K562 (cell line): Measurements from ENCODE around the gene ZNF148. TPM values are rescaled to one million over a fixed set of nuclear protein-coding genes. Genes with fewer than 3 reads are reported as not detected.

Experiments used
- ATF1 ChIP-seq, 2 experiments: fragments of 450-650 bp in 1 of 2; IDR thresholded peaks; 2 replicates each; pipeline ENCODE4 v1.6.1; 2016; ENCODE audit warnings: missing compliant biosample characterization in 1 of 2, missing genetic modification characterization in 1 of 2
- ATF7 ChIP-seq: fragments of 450-650 bp; IDR thresholded peaks from 2 replicates; pipeline ENCODE4 v1.7.1; 2014; ENCODE audit warnings: mild to moderate bottlenecking, moderate library complexity
- BACH1 ChIP-seq: fragments of 200-800 bp; sonication (Bioruptor generic); IDR thresholded peaks from 2 replicates; pipeline ENCODE4 v1.6.1; 2016; ENCODE audit warnings: missing genetic modification characterization, missing compliant biosample characterization
- KAT8 ChIP-seq: fragments of 450-650 bp; IDR thresholded peaks from 2 replicates; pipeline ENCODE4 v1.6.1; 2016; ENCODE audit warnings: low read depth, mild to moderate bottlenecking
- MAFG ChIP-seq: fragments of 450-650 bp; conservative IDR thresholded peaks from 2 replicates; pipeline ENCODE4 v1.6.1; 2016; ENCODE audit warnings: missing genetic modification characterization, missing compliant biosample characterization
- NR2C2 ChIP-seq, 2 experiments: fragments of 200-800 bp in 1 of 2; sonication (Bioruptor generic) in 1 of 2; sonication (generic) in 1 of 2; formaldehyde crosslinking in 1 of 2; IDR thresholded peaks; 2 replicates each; pipeline versions ENCODE4 v1.6.1 to v1.8.0; 2016 to 2022; ENCODE audit warnings: mild to moderate bottlenecking in 1 of 2, missing compliant biosample characterization in 1 of 2, missing genetic modification characterization in 1 of 2, missing genetic modification reagents in 1 of 2
- SRF ChIP-seq, 2 experiments: fragments of 250-450, 450-650 bp in 1 of 2; sonication (Bioruptor Pico) in 1 of 2; sonication (generic) in 1 of 2; formaldehyde crosslinking; IDR thresholded peaks; 2 replicates each; pipeline versions ENCODE4 v1.5.0 to v1.5.1; 2020 to 2022; ENCODE audit warnings: mild to moderate bottlenecking in 1 of 2, missing genetic modification reagents in 1 of 2
- ZFX ChIP-seq: sonication (generic); formaldehyde crosslinking; IDR thresholded peaks from 2 replicates; pipeline ENCODE4 v1.8.0; 2022; ENCODE audit warnings: mild to moderate bottlenecking, missing genetic modification reagents, moderate library complexity
- polyA plus RNA-seq, 8 experiments: library from polyadenylated mRNA; depleted of rRNA in 4 of 8; stranded (reverse) in 5 of 8; unstranded in 3 of 8; fragments of >200 nt; fragmentation: Nextera tagmentation in 2 of 8; fragmentation: Illumina TruSeq in 1 of 8; extraction: Ambion mirVana in 2 of 8; extraction: Trizol in 1 of 8; gene quantifications; 2 replicates each; pipeline versions ENCODE4 v1.2.1 to v1.2.3, GENCODE V29; 2011 to 2014; ENCODE audit warnings: inconsistent platforms in 1 of 8, missing spikeins in 1 of 8
- total RNA-seq, 7 experiments: library from RNA; depleted of rRNA in 6 of 7; stranded (reverse); fragments of >200 nt in 6 of 7; fragmentation: Illumina TruSeq in 2 of 7; extraction: Trizol in 2 of 7; gene quantifications; 2 replicates each; pipeline versions ENCODE4 v1.2.1 to v1.2.3, GENCODE V29; 2011 to 2021; ENCODE audit warnings: low replicate concordance in 1 of 7
- TF ChIP-seq, protein P1 (sequence below), 2 experiments: fragments of 450-650 bp; IDR thresholded peaks; 2 replicates each; pipeline ENCODE4 v1.6.1; 2016; ENCODE audit warnings: mild to moderate bottlenecking in 2 of 2, borderline replicate concordance in 1 of 2, low read depth in 1 of 2, moderate library complexity in 1 of 2
- TF ChIP-seq, protein P2 (sequence below): fragments of 250-450 bp; sonication (Bioruptor Pico); IDR thresholded peaks from 2 replicates; pipeline ENCODE4 v1.8.0; 2022; ENCODE audit warnings: moderate library complexity, mild to moderate bottlenecking, inconsistent platforms
- TF ChIP-seq, protein P3 (sequence below), 2 experiments: fragments of 450-650 bp; conservative IDR thresholded peaks; 2 replicates each; pipeline ENCODE4 v1.6.1; 2017; ENCODE audit warnings: mild to moderate bottlenecking in 2 of 2, moderate library complexity in 2 of 2

Gene ZNF148
- total and polyA plus RNA-seq, 9 of the 15 experiments (the other 6 are each of a cell fraction or from before 2014, with no cell fraction given): 2.7 to 15.1 (median 8.3) TPM

DNA sequence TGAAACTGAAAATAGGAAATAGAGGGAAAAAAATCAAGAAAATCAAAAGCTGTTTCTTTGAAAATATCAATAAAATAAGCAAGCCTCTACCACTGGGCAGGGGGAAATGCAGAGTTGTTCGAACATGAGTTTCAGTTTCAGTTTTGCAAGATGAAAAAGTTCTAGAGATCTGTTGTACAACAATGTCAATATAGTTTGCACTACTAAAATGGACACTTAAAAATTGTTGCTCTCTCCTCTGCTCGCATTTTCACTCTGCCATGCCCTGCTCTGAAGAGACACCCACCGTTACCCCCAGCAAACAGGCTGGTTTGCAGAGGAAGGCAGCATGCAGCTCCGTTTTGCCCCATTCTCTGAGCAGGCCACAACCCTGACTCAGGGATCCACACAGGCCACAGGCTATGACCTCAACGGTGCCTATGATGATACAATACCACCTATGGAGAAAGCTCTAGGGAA lies 64.5 kb downstream of the ZNF148 start (continued):
- TF ChIP-seq, protein P1, sequence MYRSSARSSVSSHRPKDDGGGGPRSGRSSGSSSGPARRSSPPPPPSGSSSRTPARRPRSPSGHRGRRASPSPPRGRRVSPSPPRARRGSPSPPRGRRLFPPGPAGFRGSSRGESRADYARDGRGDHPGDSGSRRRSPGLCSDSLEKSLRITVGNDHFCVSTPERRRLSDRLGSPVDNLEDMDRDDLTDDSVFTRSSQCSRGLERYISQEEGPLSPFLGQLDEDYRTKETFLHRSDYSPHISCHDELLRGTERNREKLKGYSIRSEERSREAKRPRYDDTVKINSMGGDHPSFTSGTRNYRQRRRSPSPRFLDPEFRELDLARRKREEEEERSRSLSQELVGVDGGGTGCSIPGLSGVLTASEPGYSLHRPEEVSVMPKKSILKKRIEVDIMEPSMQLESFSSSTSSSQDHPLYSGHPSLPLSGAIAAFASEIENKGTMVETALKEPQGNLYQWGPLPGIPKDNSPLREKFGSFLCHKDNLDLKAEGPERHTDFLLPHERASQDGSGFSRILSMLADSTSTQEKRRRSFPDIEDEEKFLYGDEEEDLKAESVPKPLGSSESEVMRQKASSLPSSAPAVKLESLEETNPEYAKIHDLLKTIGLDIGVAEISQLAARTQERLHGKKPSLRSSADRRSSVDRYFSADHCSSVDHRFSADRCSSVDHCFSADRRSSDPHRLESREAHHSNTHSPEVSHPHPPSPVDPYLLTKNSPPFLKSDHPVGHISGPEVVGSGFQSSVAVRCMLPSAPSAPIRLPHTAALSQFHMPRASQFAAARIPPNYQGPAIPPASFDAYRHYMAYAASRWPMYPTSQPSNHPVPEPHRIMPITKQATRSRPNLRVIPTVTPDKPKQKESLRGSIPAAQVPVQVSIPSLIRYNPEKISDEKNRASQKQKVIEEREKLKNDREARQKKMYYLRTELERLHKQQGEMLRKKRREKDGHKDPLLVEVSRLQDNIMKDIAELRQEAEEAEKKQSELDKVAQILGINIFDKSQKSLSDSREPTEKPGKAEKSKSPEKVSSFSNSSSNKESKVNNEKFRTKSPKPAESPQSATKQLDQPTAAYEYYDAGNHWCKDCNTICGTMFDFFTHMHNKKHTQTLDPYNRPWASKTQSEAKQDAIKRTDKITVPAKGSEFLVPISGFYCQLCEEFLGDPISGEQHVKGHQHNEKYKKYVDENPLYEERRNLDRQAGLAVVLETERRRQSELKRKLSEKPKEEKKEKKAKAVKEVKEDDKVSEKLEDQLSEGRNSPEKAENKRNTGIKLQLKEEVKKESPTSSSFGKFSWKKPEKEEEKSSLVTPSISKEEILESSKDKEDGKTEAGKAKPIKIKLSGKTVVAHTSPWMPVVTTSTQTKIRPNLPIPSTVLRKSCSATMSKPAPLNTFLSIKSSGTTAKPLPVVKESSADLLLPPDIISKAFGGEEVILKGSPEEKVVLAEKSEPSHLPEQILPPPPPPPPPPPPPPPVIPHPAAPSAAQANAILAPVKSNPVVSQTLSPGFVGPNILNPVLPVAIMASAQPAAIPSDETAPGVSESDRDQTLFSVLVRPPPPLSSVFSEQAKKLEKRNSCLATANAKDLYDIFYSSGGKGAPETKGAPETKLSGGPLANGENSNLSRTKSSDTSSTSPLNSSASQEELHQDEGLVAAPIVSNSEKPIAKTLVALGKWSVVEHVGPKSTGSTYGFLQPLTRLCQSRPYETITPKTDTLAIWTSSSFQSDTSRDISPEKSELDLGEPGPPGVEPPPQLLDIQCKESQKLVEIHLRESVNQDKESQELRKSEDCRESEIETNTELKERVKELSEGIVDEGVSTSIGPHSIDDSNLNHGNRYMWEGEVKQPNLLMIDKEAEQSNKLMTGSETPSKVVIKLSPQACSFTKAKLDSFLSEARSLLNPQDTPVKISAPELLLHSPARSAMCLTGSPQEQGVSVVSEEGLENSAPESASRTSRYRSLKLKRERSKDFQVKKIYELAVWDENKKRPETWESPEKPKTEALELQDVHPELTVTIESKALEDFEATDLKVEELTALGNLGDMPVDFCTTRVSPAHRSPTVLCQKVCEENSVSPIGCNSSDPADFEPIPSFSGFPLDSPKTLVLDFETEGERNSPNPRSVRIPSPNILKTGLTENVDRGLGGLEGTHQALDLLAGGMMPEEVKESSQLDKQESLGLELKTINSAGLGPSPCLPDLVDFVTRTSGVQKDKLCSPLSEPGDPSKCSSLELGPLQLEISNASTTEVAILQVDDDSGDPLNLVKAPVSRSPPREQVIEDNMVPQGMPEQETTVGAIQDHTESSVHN (IDR thresholded peaks at IDR 0.05; ENCODE audit: borderline replicate concordance in 1 of 2, low read depth in 1 of 2): peak in 1 of 2 experiments; percentile 79; a peak in 1 of 4 replicates
- TF ChIP-seq MAFG (tag) (peak; percentile 56), NR2C2 (CRISPR knock-in tag; IDR thresholded peaks at IDR 0.05) (no peak), NR2C2 (tag; IDR thresholded peaks at IDR 0.05) (peak; percentile 42; the same call in 1 of the 2 replicates), KAT8 (no peak), ATF1 (CRISPR knock-in tag; IDR thresholded peaks at IDR 0.05) (no peak), ATF1 (tag; IDR thresholded peaks at IDR 0.05) (peak; percentile 69), BACH1 (tag) (peak; percentile 75), ZFX (CRISPR knock-in tag) (peak; percentile 21; the same call in 1 of the 2 replicates), SRF (CRISPR knock-in tag; IDR thresholded peaks at IDR 0.05) (peak in 1 of 2 experiments; percentile 24; a peak in 1 of 4 replicates), ATF7 (peak; percentile 59; the same call in 1 of the 2 replicates)
- TF ChIP-seq, protein P2, sequence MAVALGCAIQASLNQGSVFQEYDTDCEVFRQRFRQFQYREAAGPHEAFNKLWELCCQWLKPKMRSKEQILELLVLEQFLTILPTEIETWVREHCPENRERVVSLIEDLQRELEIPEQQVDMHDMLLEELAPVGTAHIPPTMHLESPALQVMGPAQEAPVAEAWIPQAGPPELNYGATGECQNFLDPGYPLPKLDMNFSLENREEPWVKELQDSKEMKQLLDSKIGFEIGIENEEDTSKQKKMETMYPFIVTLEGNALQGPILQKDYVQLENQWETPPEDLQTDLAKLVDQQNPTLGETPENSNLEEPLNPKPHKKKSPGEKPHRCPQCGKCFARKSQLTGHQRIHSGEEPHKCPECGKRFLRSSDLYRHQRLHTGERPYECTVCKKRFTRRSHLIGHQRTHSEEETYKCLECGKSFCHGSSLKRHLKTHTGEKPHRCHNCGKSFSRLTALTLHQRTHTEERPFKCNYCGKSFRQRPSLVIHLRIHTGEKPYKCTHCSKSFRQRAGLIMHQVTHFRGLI (CRISPR knock-in tag): no peak
- TF ChIP-seq, protein P3, sequence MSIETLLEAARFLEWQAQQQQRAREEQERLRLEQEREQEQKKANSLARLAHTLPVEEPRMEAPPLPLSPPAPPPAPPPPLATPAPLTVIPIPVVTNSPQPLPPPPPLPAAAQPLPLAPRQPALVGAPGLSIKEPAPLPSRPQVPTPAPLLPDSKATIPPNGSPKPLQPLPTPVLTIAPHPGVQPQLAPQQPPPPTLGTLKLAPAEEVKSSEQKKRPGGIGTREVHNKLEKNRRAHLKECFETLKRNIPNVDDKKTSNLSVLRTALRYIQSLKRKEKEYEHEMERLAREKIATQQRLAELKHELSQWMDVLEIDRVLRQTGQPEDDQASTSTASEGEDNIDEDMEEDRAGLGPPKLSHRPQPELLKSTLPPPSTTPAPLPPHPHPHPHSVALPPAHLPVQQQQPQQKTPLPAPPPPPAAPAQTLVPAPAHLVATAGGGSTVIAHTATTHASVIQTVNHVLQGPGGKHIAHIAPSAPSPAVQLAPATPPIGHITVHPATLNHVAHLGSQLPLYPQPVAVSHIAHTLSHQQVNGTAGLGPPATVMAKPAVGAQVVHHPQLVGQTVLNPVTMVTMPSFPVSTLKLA (conservative IDR thresholded peaks at IDR 0.05): peak in 1 of 2 experiments; percentile 50; a peak in 1 of 4 replicates
